GM12892 (cell line): ENCODE results near the gene COA1.

Experiments used
- DNase-seq: peaks from one replicate; pipeline ENCODE4 v3.0.0; 2011; ENCODE audit not compliant: insufficient read length
- FAIRE-seq: peaks from 2 replicates; lab custom pipeline; 2011; peaks lifted over from hg19 to GRCh38; lab: Jason Lieb, UNC
- POLR2A ChIP-seq: IDR thresholded peaks from 2 replicates; pipeline ENCODE4 v1.6.1; 2011; ENCODE audit warnings: low read depth, low read length, control low read depth
- POLR2AphosphoS5 ChIP-seq: IDR thresholded peaks from 2 replicates; pipeline ENCODE4 v1.6.1; 2011; ENCODE audit warnings: low read depth, low read length, control low read depth
- TAF1 ChIP-seq: IDR thresholded peaks from 2 replicates; pipeline ENCODE4 v1.6.1; 2011; ENCODE audit warnings: low read depth, mild to moderate bottlenecking, control low read depth, low read length, borderline replicate concordance

Gene COA1

GRCh38 chr7:43754596-43754995, 25.3 kb upstream of the COA1 start:
- no peak for FAIRE-seq
- no peak for DNase-seq
- no peak for TF ChIP-seq POLR2AphosphoS5
- no peak for TF ChIP-seq TAF1
- TF ChIP-seq POLR2A = no peak

DNA sequence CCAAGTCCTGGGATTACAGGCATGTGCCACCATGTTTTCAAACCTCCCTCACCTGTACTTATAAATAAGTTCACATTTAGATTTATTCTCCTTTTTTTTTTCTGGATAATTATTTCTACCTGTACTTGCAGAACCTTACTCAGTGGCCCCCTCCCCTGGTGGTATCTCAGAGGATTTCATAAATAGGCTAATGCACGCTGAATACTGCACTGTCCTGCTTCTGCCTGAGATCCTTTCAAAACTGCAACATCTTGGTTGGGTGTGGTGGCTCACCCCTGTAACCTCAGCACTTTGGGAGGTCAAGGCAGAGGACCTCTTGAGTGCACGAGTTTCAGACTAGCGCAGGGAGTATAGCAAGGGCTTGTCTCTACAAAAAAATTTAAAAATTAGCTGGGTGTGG, 24.5 kb upstream of the COA1 start:
- DNase-seq = no peak
- TF ChIP-seq POLR2A (no peak), TAF1 (no peak), POLR2AphosphoS5 (no peak)
- FAIRE-seq = no peak

GRCh38 chr7:43753271-43753810, 24.0 kb upstream of the COA1 start:
- no peak for FAIRE-seq
- no peak for DNase-seq
- TF ChIP-seq TAF1 (no peak), POLR2AphosphoS5 (no peak), POLR2A (no peak)

DNA sequence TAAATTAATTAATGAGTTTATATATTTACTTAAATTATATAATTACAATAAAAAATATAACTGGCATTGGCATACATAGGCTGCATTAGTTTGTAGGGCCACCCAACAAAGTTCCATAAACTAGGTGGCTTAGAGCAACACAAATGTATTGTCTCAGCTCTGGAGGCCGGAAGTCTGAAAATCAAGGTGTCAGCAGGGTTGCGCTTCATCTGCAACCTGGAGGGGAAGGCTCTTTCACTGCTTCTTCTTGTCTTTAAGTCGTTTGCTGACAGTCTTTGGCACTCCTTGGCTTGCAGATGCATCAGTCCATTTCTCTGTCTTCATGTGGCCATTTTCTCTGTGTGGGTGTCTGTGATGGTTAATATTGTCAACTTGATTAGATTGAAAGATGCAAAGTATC, 23.1 kb upstream of the COA1 start:
- DNase-seq = no peak
- FAIRE-seq = no peak
- TF ChIP-seq POLR2AphosphoS5 (no peak), POLR2A (no peak), TAF1 (no peak)

GRCh38 chr7:43750016-43750887, 20.9 kb upstream of the COA1 start:
- FAIRE-seq (no peak), DNase-seq (no peak)
- no peak for TF ChIP-seq TAF1
- no peak for TF ChIP-seq POLR2AphosphoS5
- no peak for TF ChIP-seq POLR2A

DNA sequence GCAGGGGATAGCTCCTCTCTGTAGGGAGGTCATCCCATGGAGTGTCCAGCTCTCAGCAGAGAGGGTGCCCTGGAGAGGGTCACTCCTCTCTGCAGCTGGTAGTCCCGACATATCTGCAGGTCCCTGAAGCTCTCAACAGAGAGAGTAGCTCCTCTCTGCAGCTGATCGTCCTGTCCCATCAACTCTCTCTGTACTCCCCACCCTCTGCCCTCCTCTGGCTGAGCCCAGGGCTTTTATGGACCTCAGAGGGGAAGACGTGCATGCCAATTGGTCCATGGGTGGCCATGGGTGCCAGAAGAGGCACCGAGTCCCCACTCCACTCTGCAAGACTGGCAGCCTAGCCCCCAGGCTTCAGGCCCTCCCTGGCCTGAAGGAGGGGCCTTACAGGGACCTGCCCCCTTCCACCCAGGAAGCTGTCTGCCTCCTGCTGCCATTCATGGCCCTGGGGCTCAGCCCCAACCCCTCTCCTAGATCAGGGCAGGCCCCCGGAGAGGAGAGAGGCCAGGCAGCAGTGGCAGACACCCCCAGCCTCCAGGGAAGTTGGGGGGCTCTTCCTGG, 20.1 kb upstream of the COA1 start:
- FAIRE-seq (no peak), DNase-seq (no peak)
- no peak for TF ChIP-seq POLR2A
- TF ChIP-seq TAF1 = no peak
- no peak for TF ChIP-seq POLR2AphosphoS5

DNA sequence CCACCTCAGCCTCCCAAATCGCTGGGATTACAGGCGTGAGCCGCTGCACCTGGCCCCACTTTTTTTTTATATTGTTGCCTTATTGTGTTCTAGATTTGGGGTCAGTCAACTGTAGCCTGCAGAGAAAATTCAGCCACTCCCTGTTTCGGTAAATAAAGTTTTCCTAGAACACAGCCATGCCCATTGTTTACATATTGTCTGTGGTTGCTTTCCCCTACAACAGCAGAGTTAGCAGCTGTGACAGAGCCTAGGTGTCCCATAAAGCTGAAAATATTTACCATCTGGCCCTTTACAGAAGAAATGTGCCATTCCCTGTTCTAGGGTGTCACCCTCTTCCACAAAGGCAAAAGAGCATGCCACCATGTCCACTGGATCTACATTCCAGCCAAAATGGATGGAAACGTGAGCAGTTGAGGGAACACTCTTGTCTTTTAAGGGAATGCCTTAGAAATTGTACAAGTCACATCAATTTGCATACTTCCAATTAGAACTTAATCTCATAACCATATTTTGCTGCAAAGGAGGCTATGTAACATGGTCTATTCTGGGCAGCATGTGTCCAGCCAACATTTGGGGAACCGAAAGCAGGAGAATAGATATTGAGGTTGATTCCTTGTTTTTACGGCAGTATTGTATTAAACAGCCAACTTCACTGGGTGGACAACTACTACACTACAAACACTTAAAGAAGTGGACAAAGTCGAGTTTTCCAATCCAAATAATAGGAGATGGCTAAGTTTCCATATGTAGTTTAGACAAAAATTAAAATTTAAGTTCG, 18.2 kb upstream of the COA1 start:
- DNase-seq = no peak
- no peak for FAIRE-seq

DNA sequence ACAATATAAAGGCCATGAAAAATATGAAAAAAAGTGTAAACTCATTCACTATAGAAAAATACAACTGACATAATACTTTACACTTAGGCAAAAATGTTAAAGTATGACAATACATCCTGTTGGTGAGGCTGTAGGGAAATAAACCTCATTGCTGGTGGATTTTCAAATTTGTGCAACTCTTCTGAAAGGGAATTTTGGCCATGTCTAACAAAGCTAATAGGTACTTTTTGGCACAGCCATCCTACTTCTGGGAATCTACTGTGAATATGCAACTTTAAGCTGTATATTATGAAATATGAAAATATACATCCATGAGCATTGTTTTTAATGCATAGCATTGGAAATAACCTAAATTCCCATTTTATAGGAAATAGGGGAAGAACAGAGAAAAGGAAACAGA, 13.4 kb upstream of the COA1 start:
- FAIRE-seq = no peak
- no peak for TF ChIP-seq POLR2A
- no peak for TF ChIP-seq TAF1
- no peak for TF ChIP-seq POLR2AphosphoS5
- no peak for DNase-seq

More for the DNA sequence above, 18.2 kb upstream of the COA1 start:
- TF ChIP-seq POLR2A (no peak), TAF1 (no peak), POLR2AphosphoS5 (no peak)

DNA sequence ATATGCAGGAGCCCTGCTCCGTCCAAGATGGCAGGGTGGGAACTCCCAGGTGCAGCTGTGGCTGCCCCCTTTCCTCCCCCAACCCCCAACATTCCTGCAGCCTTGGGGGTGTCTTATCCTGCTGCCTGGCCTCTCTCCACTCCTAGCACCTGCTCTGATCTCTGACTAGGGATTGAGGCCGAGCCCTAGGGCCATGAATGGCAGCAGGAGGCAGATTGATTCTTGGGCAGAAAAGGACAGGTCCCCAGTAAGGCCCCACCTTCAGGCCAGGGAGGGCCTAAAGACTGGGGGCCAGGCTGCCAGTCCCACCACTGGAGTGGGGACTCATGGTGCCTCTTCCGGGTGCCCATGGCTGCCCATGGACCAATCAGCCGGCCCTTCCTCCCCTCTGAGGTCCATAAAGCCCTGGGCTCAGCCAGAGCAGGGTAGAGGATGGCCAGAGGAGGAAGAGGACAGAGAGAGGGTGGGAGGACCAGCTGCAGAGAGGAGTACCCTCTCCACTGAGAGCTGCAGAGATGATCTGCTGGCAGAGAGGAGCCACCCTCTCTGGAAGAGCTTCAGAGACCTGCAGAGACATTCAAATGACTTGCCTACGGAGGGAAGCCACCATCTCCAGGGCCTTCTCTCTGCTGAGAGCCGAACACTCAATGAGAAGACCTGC, 8.3 kb upstream of the COA1 start:
- DNase-seq (no peak), FAIRE-seq (no peak)
- no peak for TF ChIP-seq POLR2A
- no peak for TF ChIP-seq POLR2AphosphoS5
- no peak for TF ChIP-seq TAF1

GRCh38 chr7:43735802-43736603, 6.7 kb upstream of the COA1 start:
- DNase-seq (no peak), FAIRE-seq (peak; percentile 86)
- TF ChIP-seq POLR2AphosphoS5 (no peak), POLR2A (no peak), TAF1 (no peak)
